Kidney tubule cell (primary cell): ENCODE data around the gene GDI1.

Experiments used
- DNase-seq: peaks from one replicate; pipeline ENCODE4 v3.0.0-alpha.2; 2018; ENCODE audit warnings: low spot score

Gene GDI1

GRCh38 chrX:154437971-154438893 is 1.3 kb downstream of the GDI1 start:
- no peak for DNase-seq

- DNase-seq, result no peak
These were observed 2.9 kb downstream of the GDI1 start for GRCh38 chrX:154439841-154440240.

- no peak for DNase-seq
These were observed 3.8 kb downstream of the GDI1 start for GRCh38 chrX:154440623-154441357.

- no peak for DNase-seq
These were observed 4.6 kb downstream of the GDI1 start for GRCh38 chrX:154441564-154441963.

DNA sequence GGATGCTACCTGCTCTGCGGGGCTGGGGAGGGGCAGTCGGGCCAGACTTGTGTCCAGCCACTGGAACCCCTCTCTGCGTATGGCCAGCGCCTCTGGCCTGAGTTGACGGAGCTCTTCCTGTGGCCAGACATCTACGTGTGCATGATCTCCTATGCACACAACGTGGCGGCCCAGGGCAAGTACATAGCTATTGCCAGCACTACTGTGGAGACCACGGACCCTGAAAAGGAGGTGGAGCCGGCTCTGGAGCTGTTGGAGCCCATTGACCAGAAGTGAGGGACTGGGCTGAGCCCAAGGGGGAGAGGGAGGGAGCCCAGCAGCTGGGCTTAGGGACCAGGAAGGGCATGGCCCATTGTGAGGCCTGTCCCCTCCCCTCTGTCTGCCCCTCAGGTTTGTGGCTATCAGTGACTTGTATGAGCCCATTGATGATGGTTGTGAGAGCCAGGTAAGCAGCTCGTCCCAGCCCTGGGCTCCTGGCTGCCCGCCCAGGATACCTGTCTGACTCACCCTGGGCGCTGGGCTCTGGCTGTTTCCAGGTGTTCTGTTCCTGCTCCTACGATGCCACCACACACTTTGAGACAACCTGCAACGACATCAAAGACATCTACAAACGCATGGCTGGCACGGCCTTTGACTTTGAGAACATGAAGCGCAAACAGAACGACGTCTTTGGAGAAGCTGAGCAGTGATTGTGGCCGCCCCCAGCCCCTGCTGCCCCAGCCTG is 5.2 kb downstream of the GDI1 start:
- DNase-seq, result peak; percentile 34

DNA sequence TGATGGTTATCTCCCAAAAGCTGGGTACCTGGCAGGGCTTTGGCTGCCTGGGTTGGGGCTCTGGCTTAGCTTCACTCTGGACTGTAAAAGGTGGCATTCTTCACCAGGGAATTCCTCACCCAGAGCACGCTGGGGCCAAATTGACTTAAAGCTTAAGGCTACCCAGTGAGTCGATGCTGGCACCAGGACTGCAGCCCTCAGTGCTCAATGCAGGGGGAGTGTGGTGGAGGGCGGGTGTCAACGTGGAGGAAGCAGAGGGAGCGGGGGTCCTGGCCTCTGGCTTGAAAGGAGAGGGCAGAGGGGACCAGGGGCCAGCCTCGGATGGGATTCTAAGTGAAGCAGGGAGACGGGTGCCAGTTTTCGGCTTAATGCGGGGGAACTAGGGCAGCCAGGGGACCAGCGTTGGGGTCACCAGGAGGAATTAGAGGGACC is 6.5 kb downstream of the GDI1 start:
- DNase-seq, result no peak

DNA sequence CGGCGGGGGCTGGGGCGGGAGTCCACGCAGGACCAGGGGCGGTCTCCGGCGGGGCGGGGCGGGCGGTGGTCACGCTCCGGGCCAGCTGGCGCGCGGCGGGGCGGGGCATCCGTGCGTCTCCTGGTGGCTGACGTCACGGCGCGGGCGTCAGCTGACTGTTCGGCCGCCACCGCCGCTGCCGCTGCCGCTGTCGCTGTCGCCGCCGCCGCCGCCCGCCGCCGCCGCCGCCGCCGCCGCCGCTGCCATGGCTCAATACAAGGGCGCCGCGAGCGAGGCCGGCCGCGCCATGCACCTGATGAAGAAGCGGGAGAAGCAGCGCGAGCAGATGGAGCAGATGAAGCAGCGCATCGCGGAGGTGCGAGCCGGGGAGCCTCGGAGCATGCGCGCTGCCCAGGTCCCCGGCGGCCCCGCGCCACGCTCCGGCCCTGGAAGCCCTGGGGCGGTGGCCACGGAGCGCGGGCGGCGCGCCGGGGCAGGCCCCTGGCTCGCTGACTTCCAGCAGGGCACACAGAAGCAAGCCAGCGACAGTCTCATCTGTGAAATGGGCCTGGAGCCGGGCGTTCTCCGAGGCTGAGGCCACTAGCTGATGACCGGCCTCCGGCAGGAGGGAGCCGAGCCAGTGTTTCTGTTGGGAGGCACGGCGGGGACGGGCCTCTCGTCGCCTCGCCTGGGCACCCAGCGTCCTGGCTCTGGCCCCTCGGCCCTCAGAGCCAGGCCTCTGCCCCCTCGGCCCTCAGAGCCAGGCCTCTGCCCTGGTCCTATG is 7.2 kb downstream of the GDI1 start, which contains the start of gene FAM50A:
FAM50A (plus strand) TSS at position 150 of the 763 bp plus-strand sequence; CDS start at position 245, 95 bp downstream.
- DNase-seq, result peak; percentile 63

DNA sequence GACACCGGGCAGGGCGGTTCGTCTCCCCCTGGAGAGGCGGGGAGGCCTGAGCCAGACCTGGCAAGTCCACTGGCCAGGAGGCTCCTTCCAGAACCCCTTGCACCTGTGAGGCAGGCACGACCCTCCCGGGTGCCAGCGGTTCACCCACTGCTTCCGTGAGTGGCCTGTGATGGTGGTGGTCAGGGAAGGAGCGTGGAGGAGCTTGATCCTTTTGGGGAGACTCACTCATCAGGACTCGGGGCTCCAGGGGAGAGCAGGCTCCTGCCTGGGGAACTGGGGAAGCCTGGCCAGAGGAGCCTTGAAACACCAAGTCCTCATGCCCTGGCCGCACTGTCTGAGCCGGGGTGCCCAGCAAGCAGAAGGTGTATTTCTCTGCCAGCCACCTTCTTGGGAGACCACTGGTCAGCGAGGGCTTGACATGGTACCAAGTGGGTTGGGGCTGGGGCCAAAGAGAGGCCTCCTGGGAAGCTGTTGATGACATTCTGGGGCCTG is 7.8 kb downstream of the GDI1 start:
- DNase-seq, result no peak

DNA sequence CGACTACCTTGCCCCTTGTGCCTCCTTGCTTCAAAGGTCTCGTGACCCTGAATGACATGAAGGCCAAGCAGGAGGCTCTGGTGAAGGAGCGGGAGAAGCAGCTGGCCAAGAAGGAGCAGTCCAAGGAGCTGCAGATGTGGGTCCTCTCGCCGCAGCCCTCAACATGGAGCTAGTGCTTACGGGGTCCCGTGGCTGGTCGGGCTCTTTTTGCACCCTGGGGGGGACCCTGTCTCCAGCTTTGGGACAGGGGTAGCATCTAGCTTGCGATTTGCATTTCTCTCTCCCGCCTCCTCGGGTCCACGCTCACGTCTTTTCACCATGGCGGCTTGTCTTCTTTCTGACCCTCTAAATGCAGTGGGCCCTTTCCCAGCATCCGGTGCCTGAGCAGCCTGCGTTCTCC is 8.8 kb downstream of the GDI1 start:
- no peak for DNase-seq

GRCh38 chrX:154446430-154446829 is 9.5 kb downstream of the GDI1 start:
- no peak for DNase-seq

DNA sequence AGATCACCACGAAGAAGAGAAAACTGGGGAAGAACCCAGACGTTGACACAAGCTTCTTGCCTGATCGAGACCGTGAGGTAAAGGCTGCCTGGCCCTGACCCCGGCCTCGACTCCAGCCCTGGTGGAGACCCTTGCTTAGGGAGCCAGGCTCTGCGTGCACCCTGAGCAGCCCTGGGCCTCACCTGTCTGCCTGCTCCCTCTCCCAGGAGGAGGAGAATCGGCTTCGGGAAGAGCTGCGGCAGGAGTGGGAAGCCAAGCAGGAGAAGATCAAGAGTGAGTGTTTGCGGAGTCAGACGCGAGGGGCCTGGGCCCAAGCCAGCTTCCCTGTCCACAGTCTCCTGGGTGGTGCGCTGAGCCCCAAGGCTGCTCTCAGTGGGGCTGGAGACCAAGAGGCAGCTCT is 11.5 kb downstream of the GDI1 start:
- DNase-seq, result no peak

DNA sequence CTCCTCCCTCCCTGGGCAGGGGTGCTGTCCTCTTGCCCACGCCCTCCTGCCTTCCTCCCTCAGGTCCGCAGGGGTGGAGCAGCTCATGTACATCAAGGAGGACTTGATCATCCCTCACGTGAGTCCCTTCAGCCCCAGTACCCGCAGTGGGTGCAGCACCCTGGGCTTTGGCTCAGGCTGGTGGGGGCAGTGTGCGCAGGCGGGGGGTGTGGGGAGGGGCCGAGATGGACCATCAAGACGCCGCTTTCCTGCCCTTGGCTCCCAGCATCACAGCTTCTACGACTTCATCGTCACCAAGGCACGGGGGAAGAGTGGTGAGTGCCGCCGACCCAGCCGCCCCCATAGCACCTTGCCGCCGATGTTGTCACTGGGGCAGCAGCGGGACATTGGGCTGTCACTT is 12.7 kb downstream of the GDI1 start:
- no peak for DNase-seq

DNA sequence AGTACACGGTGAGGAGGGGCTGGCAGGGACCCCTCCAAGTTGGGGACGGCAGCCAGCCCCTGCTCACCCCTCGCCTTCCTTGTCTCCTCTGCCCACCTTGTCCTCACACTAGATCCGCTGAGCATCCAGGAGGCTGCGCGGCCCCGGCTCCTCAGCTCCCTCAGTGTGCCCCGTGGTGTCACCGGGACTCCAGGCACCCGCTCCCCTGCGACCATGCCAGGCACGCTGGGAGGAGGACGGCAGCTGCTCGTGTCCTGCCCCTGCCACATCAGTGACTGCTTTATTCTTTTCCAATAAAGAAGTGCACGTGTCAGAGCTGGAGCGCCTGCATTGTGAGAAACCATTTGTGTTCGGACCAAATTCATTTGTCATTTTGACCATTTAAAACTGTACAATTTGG is 13.4 kb downstream of the GDI1 start:
- DNase-seq, result no peak

DNA sequence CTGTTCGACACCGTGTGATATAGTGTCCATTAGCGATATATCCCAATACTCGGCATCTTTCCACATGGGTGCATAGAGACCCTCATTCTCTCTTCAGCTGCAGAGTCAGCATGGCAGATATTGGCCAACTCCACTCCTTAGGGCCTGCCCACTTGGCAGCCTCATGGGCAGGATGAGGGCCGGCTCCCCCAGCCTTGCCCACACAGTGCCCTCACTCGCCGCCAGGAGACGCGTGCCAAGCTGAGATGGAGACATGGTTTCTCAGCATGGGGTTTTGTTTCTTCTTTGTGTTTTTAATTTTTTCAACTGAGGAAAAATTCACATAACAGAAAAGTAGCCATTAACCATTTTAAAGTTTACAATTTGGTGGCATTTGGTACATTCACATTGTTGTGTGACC is 15.9 kb downstream of the GDI1 start:
- no peak for DNase-seq

DNA sequence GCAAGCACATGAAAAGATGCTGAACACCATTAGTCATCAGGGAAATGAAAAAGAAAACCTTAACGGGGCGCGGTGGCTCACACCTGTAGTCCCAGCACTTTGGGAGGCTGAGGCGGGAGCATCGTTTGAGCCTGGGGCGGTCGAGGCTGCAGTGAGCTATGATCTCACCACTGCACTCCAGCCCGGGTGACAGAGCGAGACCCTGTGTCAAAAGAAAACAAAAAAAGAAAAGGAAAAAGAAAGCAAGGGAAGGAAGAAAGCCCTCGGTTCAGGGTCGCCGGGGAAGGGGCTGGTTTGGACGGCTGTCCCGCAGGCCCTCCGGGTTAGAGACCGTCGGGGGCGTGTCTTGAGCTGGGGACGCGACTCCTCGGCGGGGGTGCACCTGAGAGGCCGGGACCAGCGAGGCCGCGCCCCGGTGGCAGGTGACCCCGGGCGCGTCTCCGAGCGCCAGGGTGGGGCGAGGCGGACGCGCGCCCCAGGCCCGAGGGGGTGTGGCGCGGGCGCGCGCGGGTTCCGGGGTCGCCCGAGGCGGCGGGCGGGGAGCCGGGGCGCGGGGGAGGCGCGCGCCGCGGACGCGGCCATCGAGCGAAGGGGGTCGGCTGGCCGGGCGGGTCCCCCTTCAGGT is 20.6 kb downstream of the GDI1 start:
- DNase-seq, result peak; percentile 61

GRCh38 chrX:154458116-154458953 is 21.4 kb downstream of the GDI1 start, which contains the start of gene PLXNA3:
TSS of gene PLXNA3 (plus strand) at chrX:154458281. CDS start at chrX:154460184, 1,903 bp downstream.
- peak; percentile 50 for DNase-seq

- peak; percentile 38 for DNase-seq
These were observed 22.2 kb downstream of the GDI1 start for GRCh38 chrX:154458954-154459778.

- no peak for DNase-seq
These were observed 22.9 kb downstream of the GDI1 start for GRCh38 chrX:154459832-154460231.

- no peak for DNase-seq
These were observed 23.4 kb downstream of the GDI1 start for GRCh38 chrX:154460326-154460725.
